ENCODE measurements around the gene RANBP3. TPM values are rescaled to one million over a fixed set of nuclear protein-coding genes. Genes with fewer than 3 reads are reported as not detected.

The RANBP3 gene
- total RNA-seq, 3 donors from 2014 or later (not counting 1 experiment from before 2014, with no cell fraction given) = 73.9 to 95.2 (median 89.7) TPM

- Mint-ChIP-seq H3K36me3 (no peaks in the 10 kb centered on the region), H3K27me3 (ENCODE audit: low read depth in 2 of 2) (no peaks in the 10 kb centered on the region), H3K27ac (peak overlapping the region; percentile 94 to 96), H3K4me1 (peaks cover 62 to 82% of the 10 kb centered on the region in 2 donors), H3K4me3 (peak overlapping the region; percentile 49), H3K9me3 (no peaks in the 10 kb centered on the region)
- DNase-seq (no peak), ATAC-seq (no peak)
- H3K9me3 ChIP-seq (ENCODE audit: control insufficient read depth, insufficient read depth, low read length) = no peaks in the 10 kb centered on the region
- intact Hi-C loops (cut with micrococcal nuclease) = no loop called here
- H3K36me3 ChIP-seq (ENCODE audit: control insufficient read depth, insufficient read depth, low read length) = no peaks in the 10 kb centered on the region
- 94% methylated on average over 14 of the region's 14 CpGs for WGBS (ENCODE audit: insufficient coverage)
- H3K4me3 ChIP-seq (ENCODE audit: low read length) = no peak overlapping the region
- no peak overlapping the region for H3K27ac ChIP-seq (ENCODE audit: low read length)
- no peak for TF ChIP-seq CTCF (IDR thresholded peaks at IDR 0.05)
- no peaks in the 10 kb centered on the region for H3K27me3 ChIP-seq (ENCODE audit: control insufficient read depth, insufficient read depth, low read length)
- peaks cover 69% of the 10 kb centered on the region for H3K4me1 ChIP-seq (ENCODE audit: control insufficient read depth, insufficient read depth, low read length)
These were observed 18.5 kb downstream of the RANBP3 start for GRCh38 chr19:5959260-5960004.

GRCh38 chr19:5958851-5959122 lies 19.2 kb downstream of the RANBP3 start:
- intact Hi-C loops (cut with micrococcal nuclease) = no loop called here

GRCh38 chr19:5958074-5958850 lies 19.7 kb downstream of the RANBP3 start:
- H3K36me3 ChIP-seq (ENCODE audit: control insufficient read depth, insufficient read depth, low read length) = no peaks in the 10 kb centered on the region
- no peak for TF ChIP-seq CTCF (IDR thresholded peaks at IDR 0.05)
- intact Hi-C loops (cut with micrococcal nuclease) = no loop called here
- no peak overlapping the region for H3K27ac ChIP-seq (ENCODE audit: low read length)
- Mint-ChIP-seq H3K27ac (peak overlapping the region; percentile 64 to 94), H3K4me1 (peaks cover 70 to 82% of the 10 kb centered on the region in 2 donors), H3K36me3 (no peaks in the 10 kb centered on the region), H3K4me3 (peak overlapping the region; percentile 21), H3K9me3 (no peaks in the 10 kb centered on the region), H3K27me3 (ENCODE audit: low read depth in 2 of 2) (no peaks in the 10 kb centered on the region)
- no peaks in the 10 kb centered on the region for H3K9me3 ChIP-seq (ENCODE audit: control insufficient read depth, insufficient read depth, low read length)
- H3K4me1 ChIP-seq (ENCODE audit: control insufficient read depth, insufficient read depth, low read length) = peaks cover 68% of the 10 kb centered on the region
- no peaks in the 10 kb centered on the region for H3K27me3 ChIP-seq (ENCODE audit: control insufficient read depth, insufficient read depth, low read length)
- ATAC-seq (no peak), DNase-seq (no peak)
- no peak overlapping the region for H3K4me3 ChIP-seq (ENCODE audit: low read length)
- 77% methylated on average over 21 of the region's 21 CpGs for WGBS (ENCODE audit: insufficient coverage)

More at GRCh38 chr19:5958851-5959122, 19.2 kb downstream of the RANBP3 start:
- peaks cover 65 to 82% of the 10 kb centered on the region in 2 donors for H3K4me1 Mint-ChIP-seq
- no peaks in the 10 kb centered on the region for H3K9me3 Mint-ChIP-seq
- Histone ChIP-seq H3K36me3 (ENCODE audit: control insufficient read depth, insufficient read depth, low read length) (no peaks in the 10 kb centered on the region), H3K4me3 (ENCODE audit: low read length) (no peak overlapping the region), H3K27ac (ENCODE audit: low read length) (no peak overlapping the region), H3K27me3 (ENCODE audit: control insufficient read depth, insufficient read depth, low read length) (no peaks in the 10 kb centered on the region), H3K9me3 (ENCODE audit: control insufficient read depth, insufficient read depth, low read length) (no peaks in the 10 kb centered on the region), H3K4me1 (ENCODE audit: control insufficient read depth, insufficient read depth, low read length) (peaks cover 69% of the 10 kb centered on the region)
- no peaks in the 10 kb centered on the region for H3K36me3 Mint-ChIP-seq
- H3K4me3 Mint-ChIP-seq = no peak overlapping the region
- H3K27ac Mint-ChIP-seq = peak overlapping the region; percentile 41 to 94
- WGBS (ENCODE audit: insufficient coverage) = 94% methylated on average over 10 of the region's 10 CpGs
- H3K27me3 Mint-ChIP-seq (ENCODE audit: low read depth in 2 of 2) = no peaks in the 10 kb centered on the region
- no peak for TF ChIP-seq CTCF (IDR thresholded peaks at IDR 0.05)
- DNase-seq (no peak), ATAC-seq (no peak)

Measured in natural killer cell (primary cell).